Sigmoid colon (tissue), 7 donors: Measurements from ENCODE around the gene CACNB3. TPM values are rescaled to one million over a fixed set of nuclear protein-coding genes. Genes with fewer than 3 reads are reported as not detected.

Experiments
- DNase-seq: peaks from one replicate; pipeline ENCODE4 v3.0.0-alpha.2; 2019
- H3K27ac ChIP-seq, 4 donors: fragments of 200-600 bp; sonication (generic); one replicate each; pipeline ENCODE4 v1.5.1; 2016 to 2019; ENCODE audit warnings: mild to moderate bottlenecking in 1 of 4
- H3K27me3 ChIP-seq, 3 donors: fragments of 200-600 bp; sonication (generic); one replicate each; pipeline ENCODE4 v1.5.1; 2019; ENCODE audit warnings: mild to moderate bottlenecking in 1 of 3
- H3K36me3 ChIP-seq, 4 donors: fragments of 200-600 bp; sonication (generic); one replicate each; pipeline ENCODE4 v1.5.1; 2016 to 2019
- H3K4me1 ChIP-seq, 4 donors: fragments of 200-600 bp; sonication (generic); one replicate each; pipeline ENCODE4 v1.5.1; 2017 to 2019
- H3K4me3 ChIP-seq, 4 donors: fragments of 200-600 bp; sonication (generic); one replicate each; pipeline ENCODE4 v1.5.1; 2017 to 2019; ENCODE audit warnings: mild to moderate bottlenecking in 2 of 4, moderate library complexity in 1 of 4
- H3K9me3 ChIP-seq, 4 donors: fragments of 200-600 bp in 3 of 4; sonication (generic) in 3 of 4; one replicate each; pipeline versions ENCODE4 v1.5.1 to v1.6.1; 2013 to 2019
- EP300 ChIP-seq, 4 donors: sonication (generic); formaldehyde crosslinking; IDR thresholded peaks; one replicate each; pipeline ENCODE4 v1.6.1; 2017; ENCODE audit warnings: antibody characterized with exemption in 4 of 4
- POLR2A ChIP-seq, 2 donors: fragments of 450-650 bp; IDR thresholded peaks; one replicate each; pipeline ENCODE4 v1.6.1; 2016; ENCODE audit warnings: antibody characterized with exemption in 2 of 2, mild to moderate bottlenecking in 2 of 2, moderate library complexity in 2 of 2
- POLR2AphosphoS5 ChIP-seq, 4 donors: sonication (generic); formaldehyde crosslinking; IDR thresholded peaks; one replicate each; pipeline ENCODE4 v1.6.1; 2017; ENCODE audit warnings: antibody characterized with exemption in 4 of 4
- WGBS, 2 donors: extraction: QIAGEN DNeasy Blood & Tissue Kit; methylation state at CpG; one replicate each; pipeline ENCODE4 v1.1.7; 2013; 5-methylcytosine and 5-hydroxymethylcytosine counted together
- intact Hi-C: fragments of 100-400 bp; cut with DNase I; formaldehyde crosslinking; loops from one replicate; pipeline ENCODE4 v1.15.1; 2023
- polyA plus RNA-seq, 3 donors: library from polyadenylated mRNA; stranded (reverse); fragments of 200-250 nt; gene quantifications; one replicate each; pipeline ENCODE4 v1.2.3, GENCODE V29; 2013
- total RNA-seq, 4 donors: library from RNA; depleted of rRNA; stranded (reverse); fragments of >200 nt; gene quantifications; one replicate each; pipeline ENCODE4 v1.1.0, GENCODE V29; 2016
- TF ChIP-seq, protein P1 (sequence below), 4 experiments: fragments of 450-650 bp in 3 of 4; fragments of 200-600 bp in 1 of 4; IDR thresholded peaks; one replicate each; pipeline ENCODE4 v1.5.1; 2016 to 2019; ENCODE audit warnings: antibody characterized with exemption in 4 of 4, mild to moderate bottlenecking in 3 of 4, moderate library complexity in 2 of 4
- donor health status: healthy with polysubstance abuse.
- donor health status: Bipolar disorder and iron deficiency.
- donor health status: healthy.

The CACNB3 gene
- total and polyA plus RNA-seq, 7 donors = 10.7 to 32.1 (median 21.0) TPM

DNA sequence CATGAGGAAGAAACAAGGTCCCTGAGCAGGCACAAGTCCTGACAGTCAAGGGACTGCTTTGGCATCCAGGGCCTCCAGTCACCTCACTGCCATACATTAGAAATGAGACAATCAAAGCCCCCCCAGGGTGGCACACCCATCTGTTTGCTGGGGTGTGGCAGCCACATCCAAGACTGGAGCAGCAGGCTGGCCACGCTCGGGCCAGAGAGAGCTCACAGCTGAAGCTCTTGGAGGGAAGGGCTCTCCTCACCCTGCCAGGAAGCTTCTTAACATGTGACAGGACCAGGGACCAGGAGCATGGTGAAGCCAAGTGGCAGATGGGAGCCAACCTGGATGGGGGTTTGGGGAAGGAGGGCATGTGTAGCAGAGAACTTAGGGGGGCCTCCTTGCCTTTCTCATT, 10.0 kb downstream of the CACNB3 start:
- no peak overlapping the region for H3K4me3 ChIP-seq
- no peaks in the 10 kb centered on the region for H3K9me3 ChIP-seq
- H3K36me3 ChIP-seq = peaks cover 38 to 84% (median 48%) of the 10 kb centered on the region in 4 donors
- no peaks in the 10 kb centered on the region for H3K27me3 ChIP-seq
- WGBS, 2 donors = 21 to 45% methylated on average over 2 of the region's 2 CpGs
- no peak overlapping the region for H3K27ac ChIP-seq
- TF ChIP-seq EP300 (IDR thresholded peaks at IDR 0.05) = no peak
- no peak for TF ChIP-seq POLR2A (IDR thresholded peaks at IDR 0.05)
- TF ChIP-seq, protein P1, sequence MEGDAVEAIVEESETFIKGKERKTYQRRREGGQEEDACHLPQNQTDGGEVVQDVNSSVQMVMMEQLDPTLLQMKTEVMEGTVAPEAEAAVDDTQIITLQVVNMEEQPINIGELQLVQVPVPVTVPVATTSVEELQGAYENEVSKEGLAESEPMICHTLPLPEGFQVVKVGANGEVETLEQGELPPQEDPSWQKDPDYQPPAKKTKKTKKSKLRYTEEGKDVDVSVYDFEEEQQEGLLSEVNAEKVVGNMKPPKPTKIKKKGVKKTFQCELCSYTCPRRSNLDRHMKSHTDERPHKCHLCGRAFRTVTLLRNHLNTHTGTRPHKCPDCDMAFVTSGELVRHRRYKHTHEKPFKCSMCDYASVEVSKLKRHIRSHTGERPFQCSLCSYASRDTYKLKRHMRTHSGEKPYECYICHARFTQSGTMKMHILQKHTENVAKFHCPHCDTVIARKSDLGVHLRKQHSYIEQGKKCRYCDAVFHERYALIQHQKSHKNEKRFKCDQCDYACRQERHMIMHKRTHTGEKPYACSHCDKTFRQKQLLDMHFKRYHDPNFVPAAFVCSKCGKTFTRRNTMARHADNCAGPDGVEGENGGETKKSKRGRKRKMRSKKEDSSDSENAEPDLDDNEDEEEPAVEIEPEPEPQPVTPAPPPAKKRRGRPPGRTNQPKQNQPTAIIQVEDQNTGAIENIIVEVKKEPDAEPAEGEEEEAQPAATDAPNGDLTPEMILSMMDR (IDR thresholded peaks at IDR 0.05) = no peak
- TF ChIP-seq POLR2AphosphoS5 (IDR thresholded peaks at IDR 0.05) = no peak
- no peak for DNase-seq
- intact Hi-C loops = no loop called here
- no peaks in the 10 kb centered on the region for H3K4me1 ChIP-seq

DNA sequence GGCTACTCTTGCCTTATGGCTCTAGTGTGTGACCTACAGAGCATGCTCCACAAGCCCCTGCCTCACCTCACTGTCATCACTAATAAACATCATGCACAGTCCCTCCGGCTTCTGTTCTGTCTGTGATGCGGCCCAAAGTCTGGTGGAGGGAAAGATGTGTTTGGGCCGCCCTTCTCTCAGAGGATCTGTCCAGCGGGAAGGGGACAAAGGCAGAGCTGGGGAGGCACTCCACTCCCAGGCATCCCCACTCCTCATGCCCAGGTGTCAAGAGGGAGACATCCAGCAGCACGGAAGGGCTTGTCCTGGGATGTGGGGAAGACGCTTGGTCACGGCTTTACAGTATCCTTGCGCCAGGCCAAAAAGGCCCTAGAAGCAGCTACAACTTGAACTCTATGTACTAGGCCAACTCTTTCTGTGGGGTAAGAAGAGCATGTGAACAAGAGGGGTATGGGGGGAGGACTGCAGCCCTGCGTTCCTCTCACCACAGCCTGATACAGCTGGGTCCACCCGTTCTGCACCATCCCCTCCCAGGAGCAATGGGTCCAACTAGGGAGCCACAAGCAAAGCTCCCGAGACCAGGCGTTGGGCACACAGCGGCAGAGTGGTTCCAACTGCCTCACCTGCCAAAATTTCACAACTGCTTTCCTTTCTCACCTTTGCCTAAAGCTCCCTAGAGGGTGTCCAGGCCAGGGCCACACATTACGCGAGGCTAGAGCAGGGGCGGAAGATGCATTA, 10.7 kb downstream of the CACNB3 start:
- no peaks in the 10 kb centered on the region for H3K27me3 ChIP-seq
- no peak overlapping the region for H3K27ac ChIP-seq
- TF ChIP-seq, protein P1 (IDR thresholded peaks at IDR 0.05) = no peak
- no peak for TF ChIP-seq EP300 (IDR thresholded peaks at IDR 0.05)
- TF ChIP-seq POLR2AphosphoS5 (IDR thresholded peaks at IDR 0.05) = no peak
- TF ChIP-seq POLR2A (IDR thresholded peaks at IDR 0.05) = no peak
- no peaks in the 10 kb centered on the region for H3K9me3 ChIP-seq
- WGBS, 2 donors = 91 to 92% methylated on average over 16 of the region's 16 CpGs
- no peak for DNase-seq
- no peaks in the 10 kb centered on the region for H3K4me1 ChIP-seq
- no peak overlapping the region for H3K4me3 ChIP-seq
- intact Hi-C loops = no loop called here
- H3K36me3 ChIP-seq = peaks cover 45 to 85% (median 54%) of the 10 kb centered on the region in 4 donors

DNA sequence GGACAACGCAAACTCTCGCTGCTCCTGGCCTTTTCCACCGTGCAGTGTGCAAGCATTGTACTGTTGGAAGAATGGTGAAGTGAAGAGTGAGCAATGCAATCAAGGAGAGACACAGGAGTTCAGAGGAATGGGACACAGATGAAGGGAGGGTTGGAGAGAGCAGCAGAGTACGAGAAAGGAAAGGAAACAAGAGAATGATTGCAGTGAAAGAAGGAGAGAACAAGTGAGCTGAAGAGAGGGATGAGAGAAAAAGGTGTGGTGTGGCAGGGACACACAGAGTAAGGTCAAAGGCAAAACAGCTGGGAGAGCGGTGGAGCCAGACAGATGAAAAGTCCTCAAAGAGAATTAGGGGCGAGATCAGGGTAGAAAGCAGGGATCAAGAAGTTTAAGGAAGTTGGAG, 13.0 kb downstream of the CACNB3 start:
- no peak for DNase-seq
- H3K9me3 ChIP-seq = no peaks in the 10 kb centered on the region
- H3K36me3 ChIP-seq = peaks cover 59 to 100% (median 63%) of the 10 kb centered on the region in 4 donors
- H3K27me3 ChIP-seq = no peaks in the 10 kb centered on the region
- H3K4me1 ChIP-seq = no peaks in the 10 kb centered on the region
- no peak overlapping the region for H3K27ac ChIP-seq
- H3K4me3 ChIP-seq = no peak overlapping the region
- intact Hi-C loops = no loop called here
- WGBS, 2 donors = 87 to 93% methylated on average over 6 of the region's 6 CpGs
- TF ChIP-seq POLR2A (IDR thresholded peaks at IDR 0.05) (no peak), POLR2AphosphoS5 (IDR thresholded peaks at IDR 0.05) (no peak), EP300 (IDR thresholded peaks at IDR 0.05) (no peak)
- TF ChIP-seq, protein P1 (IDR thresholded peaks at IDR 0.05) = no peak

DNA sequence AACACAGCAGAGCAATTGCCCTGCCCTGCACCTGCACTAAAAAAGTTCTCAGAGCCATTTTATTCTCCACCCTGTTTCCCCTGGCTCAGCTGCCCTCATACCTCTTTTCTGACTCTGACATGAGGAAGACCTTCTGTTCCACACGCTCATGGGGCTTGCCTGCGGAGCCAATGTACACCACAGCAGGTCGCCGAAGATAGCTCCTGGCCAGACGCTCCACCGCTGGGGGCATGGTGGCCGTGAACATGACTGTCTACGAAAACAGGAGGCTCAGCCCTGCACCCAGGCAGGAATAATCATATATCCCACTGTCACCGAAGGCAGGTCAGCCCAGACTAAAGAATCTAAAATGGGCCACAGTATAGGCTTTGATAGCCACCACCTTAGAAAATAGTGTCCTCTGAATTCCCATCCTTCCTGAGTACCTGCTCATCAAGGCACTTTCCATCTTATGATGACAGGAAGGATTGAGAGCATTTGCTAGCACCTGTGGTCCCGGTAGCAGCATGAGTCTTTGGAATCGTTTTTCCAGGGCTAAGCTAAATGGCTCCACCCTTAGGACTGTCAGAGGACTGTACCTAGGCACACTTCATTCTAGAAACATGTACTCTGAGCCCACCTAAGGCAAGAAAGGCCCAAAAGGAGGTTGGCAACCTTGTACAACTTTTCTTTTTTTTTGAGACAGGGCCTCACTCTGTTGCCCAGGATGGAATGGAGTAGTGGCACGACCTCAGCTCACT, 14.2 kb downstream of the CACNB3 start:
- no peak for DNase-seq
- Histone ChIP-seq H3K27me3 (no peaks in the 10 kb centered on the region), H3K4me1 (no peaks in the 10 kb centered on the region), H3K9me3 (no peaks in the 10 kb centered on the region), H3K36me3 (peaks cover 65 to 100% (median 75%) of the 10 kb centered on the region in 4 donors), H3K27ac (no peak overlapping the region), H3K4me3 (no peak overlapping the region)
- WGBS, 2 donors = 88 to 92% methylated on average over 12 of the region's 12 CpGs
- intact Hi-C loops = no loop called here
- no peak for TF ChIP-seq POLR2AphosphoS5 (IDR thresholded peaks at IDR 0.05)
- no peak for TF ChIP-seq EP300 (IDR thresholded peaks at IDR 0.05)
- TF ChIP-seq POLR2A (IDR thresholded peaks at IDR 0.05) = no peak
- TF ChIP-seq, protein P1 (IDR thresholded peaks at IDR 0.05) = no peak
